GM18909 (cell line): ENCODE results near the gene TTC28.

Experiments
- ATAC-seq: cut with Tn5 transposase; IDR thresholded peaks from one replicate; pipeline ENCODE4 v1.9.1; 2021; ENCODE audit warnings: mild to moderate bottlenecking; ENCODE audit not compliant: unreplicated experiment, poor library complexity

The TTC28 gene

GRCh38 chr22:28051091-28051786 is 628.4 kb downstream of the TTC28 start:
- no peak for ATAC-seq

- no peak for ATAC-seq
These were observed 631.1 kb downstream of the TTC28 start for GRCh38 chr22:28048529-28048928.

GRCh38 chr22:28047740-28048139 is 631.9 kb downstream of the TTC28 start:
- no peak for ATAC-seq

GRCh38 chr22:28046100-28046499 is 633.5 kb downstream of the TTC28 start:
- no peak for ATAC-seq

- no peak for ATAC-seq
These were observed 635.0 kb downstream of the TTC28 start for GRCh38 chr22:28044546-28045173.

GRCh38 chr22:28043266-28043665 is 636.4 kb downstream of the TTC28 start:
- no peak for ATAC-seq

- no peak for ATAC-seq
These were observed 644.8 kb downstream of the TTC28 start for GRCh38 chr22:28034760-28035401.

GRCh38 chr22:28034145-28034759 is 645.4 kb downstream of the TTC28 start:
- ATAC-seq: no peak

- no peak for ATAC-seq
These were observed 646.8 kb downstream of the TTC28 start for GRCh38 chr22:28032861-28033260.

GRCh38 chr22:28031383-28031922 is 648.2 kb downstream of the TTC28 start:
- no peak for ATAC-seq

- no peak for ATAC-seq
These were observed 649.2 kb downstream of the TTC28 start for GRCh38 chr22:28030473-28030872.

GRCh38 chr22:28029956-28030355 is 649.7 kb downstream of the TTC28 start:
- ATAC-seq: no peak

- ATAC-seq: no peak
These were observed 650.3 kb downstream of the TTC28 start for GRCh38 chr22:28029201-28029948.

- ATAC-seq: no peak
These were observed 651.9 kb downstream of the TTC28 start for GRCh38 chr22:28027453-28028448.

- no peak for ATAC-seq
These were observed 653.6 kb downstream of the TTC28 start for GRCh38 chr22:28025866-28026575.

GRCh38 chr22:28025333-28025732 is 654.3 kb downstream of the TTC28 start:
- no peak for ATAC-seq

GRCh38 chr22:28024422-28024888 is 655.2 kb downstream of the TTC28 start:
- no peak for ATAC-seq

- ATAC-seq: no peak
These were observed 655.9 kb downstream of the TTC28 start for GRCh38 chr22:28023774-28024173.
